H1 (cell line): ENCODE measurements around the gene HSPA12A. TPM values are rescaled to one million over a fixed set of nuclear protein-coding genes. Genes with fewer than 3 reads are reported as not detected.

Source experiments
- CTCF ChIA-PET: fragments of 300-600 bp; sonication (Branson Sonifier 250); formaldehyde crosslinking; loops from one replicate; lab custom pipeline; 2021; ENCODE audit not compliant: partially characterized antibody; lab: Charles Lee
- POLR2A ChIA-PET: fragments of 300-600 bp; sonication (Branson Sonifier 250); formaldehyde crosslinking; loops from one replicate; lab custom pipeline; 2021; ENCODE audit warnings: inconsistent platforms; ENCODE audit not compliant: partially characterized antibody; lab: Charles Lee
- DNase-seq, 2 experiments: peaks; one replicate each; pipeline versions ENCODE4 v3.0.0 to v3.0.0-alpha.2; 2010 to 2022; ENCODE audit warnings: low spot score in 2 of 2, low read depth in 1 of 2, mixed read lengths in 1 of 2
- FAIRE-seq: peaks from 2 replicates; lab custom pipeline; 2011; peaks lifted over from hg19 to GRCh38; lab: Jason Lieb, UNC
- H2AFZ ChIP-seq: 2 replicates; pipeline ENCODE4 v1.8.1; 2012; ENCODE audit warnings: low read length, inconsistent platforms
- H2AK5ac ChIP-seq: 2 replicates; pipeline ENCODE4 v1.6.1; 2013; ENCODE audit warnings: low read depth, low read length
- H2BK120ac ChIP-seq: replicated peaks from 2 replicates; pipeline ENCODE3; 2013; ENCODE audit warnings: low read depth, low read length, inconsistent platforms
- H2BK12ac ChIP-seq: 2 replicates; pipeline ENCODE4 v1.6.1; 2013; ENCODE audit warnings: low read depth, low read length
- H2BK15ac ChIP-seq: 2 replicates; pipeline ENCODE4 v1.6.1; 2013; ENCODE audit warnings: low read length
- H2BK20ac ChIP-seq: 2 replicates; pipeline ENCODE4 v1.6.1; 2013; ENCODE audit warnings: low read length
- H2BK5ac ChIP-seq: 2 replicates; pipeline ENCODE4 v1.6.1; 2013; ENCODE audit warnings: low read depth, low read length
- H3K14ac ChIP-seq: 2 replicates; pipeline ENCODE4 v1.6.1; 2013; ENCODE audit warnings: inconsistent platforms; ENCODE audit not compliant: insufficient read length
- H3K18ac ChIP-seq: 2 replicates; pipeline ENCODE4 v1.6.1; 2013; ENCODE audit warnings: low read length; ENCODE audit errors: extremely low read depth
- H3K23ac ChIP-seq: 2 replicates; pipeline ENCODE4 v1.6.1; 2013; ENCODE audit warnings: inconsistent platforms; ENCODE audit not compliant: insufficient read length
- H3K23me2 ChIP-seq: 2 replicates; pipeline ENCODE4 v1.6.1; 2013; ENCODE audit warnings: low read depth, low read length
- H3K27ac ChIP-seq: 2 replicates; pipeline ENCODE4 v1.6.1; 2011; ENCODE audit warnings: low read depth, low read length, inconsistent platforms
- H3K27me3 ChIP-seq, 4 experiments: replicated peaks in 1 of 4; 1 replicate in 1 of 4; 2 replicates in 3 of 4; pipeline versions ENCODE4 v1.6.1 to v1.8.1; 2011 to 2013; ENCODE audit warnings: low read length in 3 of 4, mild to moderate bottlenecking in 3 of 4, inconsistent platforms in 2 of 4, mixed read lengths in 2 of 4, moderate library complexity in 1 of 4; ENCODE audit not compliant: control insufficient read depth in 3 of 4, insufficient read depth in 3 of 4; ENCODE audit errors: extremely low read depth in 1 of 4
- H3K36me3 ChIP-seq, 4 experiments: 2 replicates each; pipeline versions ENCODE4 v1.6.1 to v1.8.1; 2011 to 2013; ENCODE audit warnings: mild to moderate bottlenecking in 4 of 4, low read length in 3 of 4, moderate library complexity in 2 of 4, control low read depth in 1 of 4, inconsistent platforms in 1 of 4; ENCODE audit not compliant: insufficient read depth in 4 of 4, control insufficient read depth in 2 of 4
- H3K4ac ChIP-seq: replicated peaks from 2 replicates; pipeline ENCODE3; 2013; ENCODE audit warnings: low read length, low read depth, mixed read lengths, inconsistent platforms; ENCODE audit not compliant: insufficient read length
- H3K4me1 ChIP-seq, 4 experiments: replicated peaks in 1 of 4; 1 replicate in 1 of 4; 2 replicates in 3 of 4; pipeline versions ENCODE4 v1.6.1 to v1.8.1; 2011 to 2013; ENCODE audit warnings: low read length in 3 of 4, inconsistent platforms in 2 of 4, mixed read lengths in 1 of 4; ENCODE audit not compliant: insufficient read depth in 4 of 4, control insufficient read depth in 3 of 4
- H3K4me2 ChIP-seq, 2 experiments: 2 replicates each; pipeline versions ENCODE4 v1.6.1 to v1.8.1; 2011 to 2013; ENCODE audit warnings: low read depth in 2 of 2, low read length in 2 of 2, control low read depth in 1 of 2, inconsistent platforms in 1 of 2, mild to moderate bottlenecking in 1 of 2; ENCODE audit not compliant: insufficient read depth in 1 of 2
- H3K4me3 ChIP-seq, 4 experiments: fragments of 200-600, 300-600 bp in 1 of 4; sonication (generic), shearing (Covaris generic), sonication (Bioruptor Twin) in 1 of 4; 2 replicates each; pipeline versions ENCODE4 v1.5.1 to v1.8.1; 2011 to 2016; ENCODE audit warnings: low read length in 4 of 4, low read depth in 3 of 4, control low read depth in 2 of 4, inconsistent platforms in 2 of 4, mild to moderate bottlenecking in 2 of 4, mixed read lengths in 1 of 4, moderate library complexity in 1 of 4; ENCODE audit not compliant: insufficient read depth in 2 of 4; ENCODE audit errors: extremely low read depth in 1 of 4
- H3K56ac ChIP-seq: replicated peaks from 2 replicates; pipeline ENCODE3; 2013; ENCODE audit warnings: low read depth, mild to moderate bottlenecking, mixed read lengths, low read length, inconsistent platforms; ENCODE audit not compliant: insufficient read length
- H3K79me1 ChIP-seq: 2 replicates; pipeline ENCODE4 v1.6.1; 2013; ENCODE audit warnings: low read depth, low read length, control low read depth
- H3K79me2 ChIP-seq, 2 experiments: 2 replicates each; pipeline versions ENCODE4 v1.6.1 to v1.8.1; 2012 to 2013; ENCODE audit warnings: low read length in 2 of 2, mild to moderate bottlenecking in 2 of 2, inconsistent platforms in 1 of 2; ENCODE audit not compliant: insufficient read depth in 2 of 2, control insufficient read depth in 1 of 2
- H3K9ac ChIP-seq, 4 experiments: replicated peaks in 1 of 4; 1 replicate in 1 of 4; 2 replicates in 3 of 4; pipeline versions ENCODE4 v1.6.1 to v1.8.1; 2011 to 2013; ENCODE audit warnings: low read depth in 3 of 4, low read length in 3 of 4, control low read depth in 2 of 4, mild to moderate bottlenecking in 2 of 4, moderate library complexity in 2 of 4, inconsistent platforms in 1 of 4; ENCODE audit errors: extremely low read depth in 1 of 4
- H3K9me3 ChIP-seq, 2 experiments: 2 replicates each; pipeline versions ENCODE4 v1.6.1 to v1.8.1; 2012 to 2013; ENCODE audit warnings: mild to moderate bottlenecking in 2 of 2, moderate library complexity in 2 of 2, control low read depth in 1 of 2, inconsistent platforms in 1 of 2, low read depth in 1 of 2, low read length in 1 of 2, mixed read lengths in 1 of 2; ENCODE audit not compliant: insufficient read depth in 2 of 2
- H4K20me1 ChIP-seq, 2 experiments: replicated peaks in 1 of 2; 2 replicates each; pipeline versions ENCODE3 to v1.8.1; 2011 to 2013; ENCODE audit warnings: inconsistent platforms in 2 of 2, low read length in 2 of 2, mild to moderate bottlenecking in 1 of 2; ENCODE audit not compliant: insufficient read depth in 2 of 2, control insufficient read depth in 1 of 2
- H4K5ac ChIP-seq: 2 replicates; pipeline ENCODE4 v1.6.1; 2013; ENCODE audit warnings: low read length, low read depth, mixed read lengths, inconsistent platforms; ENCODE audit not compliant: insufficient read length
- H4K8ac ChIP-seq: 2 replicates; pipeline ENCODE4 v1.8.0; 2013; ENCODE audit warnings: mild to moderate bottlenecking, moderate library complexity, low read length, inconsistent platforms; ENCODE audit not compliant: insufficient read depth; ENCODE audit errors: extremely low read depth
- H4K91ac ChIP-seq: replicated peaks from 2 replicates; pipeline ENCODE3; 2013; ENCODE audit warnings: low read length, mixed read lengths, inconsistent platforms; ENCODE audit not compliant: insufficient read length
- CHD1 ChIP-seq: IDR thresholded peaks from 2 replicates; pipeline ENCODE4 v1.6.1; 2012; ENCODE audit warnings: low read depth, low read length, improper control_type of control experiment
- JUND ChIP-seq: IDR thresholded peaks from 2 replicates; pipeline ENCODE4 v1.6.1; 2011; ENCODE audit warnings: mild to moderate bottlenecking, improper control_type of control experiment, low read length
- MAFK ChIP-seq: IDR thresholded peaks from 2 replicates; pipeline ENCODE4 v1.6.1; 2012; ENCODE audit warnings: low read depth, mild to moderate bottlenecking, improper control_type of control experiment, low read length
- POLR2A ChIP-seq, 2 experiments: IDR thresholded peaks; 1 replicate in 1 of 2; 2 replicates in 1 of 2; pipeline ENCODE4 v1.6.1; 2011; ENCODE audit warnings: low read depth in 2 of 2, low read length in 2 of 2, mild to moderate bottlenecking in 2 of 2; ENCODE audit errors: control extremely low read depth in 1 of 2
- SP4 ChIP-seq: IDR thresholded peaks from 2 replicates; pipeline ENCODE4 v1.6.1; 2012; ENCODE audit warnings: low read length, inconsistent platforms
- WGBS, 2 experiments: shearing (Covaris generic) in 1 of 2; methylation state at CpG; one replicate each; pipeline versions ENCODE4 v1.1.6 to v1.1.7; 2013 to 2015; ENCODE audit warnings: low lambda C conversion rate in 2 of 2, mixed read lengths in 2 of 2, inconsistent platforms in 1 of 2, low coverage in 1 of 2, missing lambda C conversion rate in 1 of 2; ENCODE audit not compliant: insufficient replicate concordance in 2 of 2, insufficient coverage in 1 of 2, insufficient read length in 1 of 2; ENCODE audit errors: extremely low coverage in 1 of 2, missing lambda C conversion rate in 1 of 2; 5-methylcytosine and 5-hydroxymethylcytosine counted together
- polyA plus RNA-seq, 7 experiments: library from polyadenylated mRNA; depleted of rRNA in 3 of 7; stranded (reverse) in 5 of 7; unstranded in 2 of 7; fragments of >200 nt in 5 of 7; fragments of 200-250 nt in 2 of 7; gene quantifications; 1 replicate in 5 of 7; 2 replicates in 1 of 7; 4 replicates in 1 of 7; pipeline versions ENCODE4 v1.2.1 to v1.2.3, GENCODE V29; 2011 to 2013; ENCODE audit warnings: missing spikeins in 2 of 7, mixed read lengths in 2 of 7
- total RNA-seq: library from RNA; stranded (reverse); fragmentation: NEBNext Ultra II Directional; extraction: Animal tissue kit (Norgen Biotek cat#: 25700); gene quantifications from 2 replicates; pipeline ENCODE4 v1.2.1, GENCODE V29; 2021

Gene HSPA12A
- total and polyA plus RNA-seq, 2 of the 8 experiments (the other 6 are each of a cell fraction or from before 2014, with no cell fraction given) = 3.1 to 6.9 TPM

DNA sequence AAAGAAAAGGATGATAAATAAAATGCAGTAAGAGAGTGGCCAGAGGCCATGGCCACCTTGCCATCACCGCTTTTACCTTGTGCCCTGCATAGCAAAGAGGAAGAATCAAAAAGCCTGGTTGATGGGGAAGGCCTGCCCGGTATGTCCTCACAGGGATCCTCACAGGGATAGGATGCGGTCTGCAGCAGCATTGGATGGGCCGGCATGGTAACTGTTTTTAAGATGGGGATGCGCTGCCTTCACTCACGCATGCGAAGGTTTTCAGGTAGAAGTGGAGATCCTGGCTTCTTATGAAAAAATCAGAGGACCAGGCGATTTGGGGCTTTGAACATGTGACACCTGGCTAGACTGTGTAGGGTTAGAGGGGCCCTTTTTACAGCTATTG lies 109.2 kb downstream of the HSPA12A start:
- Histone ChIP-seq H3K4me3 (no peak overlapping the region), H4K5ac (no peak overlapping the region), H3K4me1 (peaks cover 0 to 3% (median 0%) of the 10 kb centered on the region in 4 experiments; a peak in 1 of 7 replicates), H3K23me2 (peaks cover 4% of the 10 kb centered on the region; the same call in 1 of the 2 replicates), H2BK15ac (no peak overlapping the region), H3K9ac (no peak overlapping the region), H2BK12ac (no peak overlapping the region), H3K18ac (no peak overlapping the region), H2AFZ (no peak overlapping the region), H3K14ac (no peak overlapping the region), H4K8ac (no peak overlapping the region), H2BK120ac (no peak overlapping the region), H3K4me2 (no peak overlapping the region), H3K79me1 (no peaks in the 10 kb centered on the region), H3K27me3 (no peaks in the 10 kb centered on the region), H3K36me3 (no peaks in the 10 kb centered on the region), H3K9me3 (no peaks in the 10 kb centered on the region), H3K27ac (no peak overlapping the region), H3K79me2 (no peaks in the 10 kb centered on the region), H2AK5ac (no peak overlapping the region), H4K91ac (no peak overlapping the region), H2BK5ac (no peak overlapping the region), H3K56ac (no peak overlapping the region), H3K23ac (no peak overlapping the region), H2BK20ac (no peak overlapping the region), H4K20me1 (no peaks in the 10 kb centered on the region), H3K4ac (no peak overlapping the region)
- FAIRE-seq (no peak), DNase-seq (no peak)
- WGBS, 2 experiments = 88% methylated on average over 8 of the region's 8 CpGs; no CpG with 5 or more reads in 1 of the 2 experiments
- ChIA-PET POLR2A (no interaction called here), CTCF (interaction anchor here (0.9 kb wide), 1 partner anchor 155 kb away, joined by 4 read pairs; no protein-coding TSS in a partner anchor)
- no peak for TF ChIP-seq JUND
- no peak for TF ChIP-seq POLR2A (IDR thresholded peaks at IDR 0.05; ENCODE audit: control extremely low read depth in 1 of 2, low read depth in 2 of 2, low read length in 2 of 2)
- TF ChIP-seq CHD1 = no peak
- TF ChIP-seq MAFK = no peak
- TF ChIP-seq SP4 = no peak
